ENCODE measurements around the gene AMZ1. TPM values are rescaled to one million over a fixed set of nuclear protein-coding genes. Genes with fewer than 3 reads are reported as not detected.

AMZ1 gene
- total RNA-seq, 1 donor from 2014 or later = not detected

DNA sequence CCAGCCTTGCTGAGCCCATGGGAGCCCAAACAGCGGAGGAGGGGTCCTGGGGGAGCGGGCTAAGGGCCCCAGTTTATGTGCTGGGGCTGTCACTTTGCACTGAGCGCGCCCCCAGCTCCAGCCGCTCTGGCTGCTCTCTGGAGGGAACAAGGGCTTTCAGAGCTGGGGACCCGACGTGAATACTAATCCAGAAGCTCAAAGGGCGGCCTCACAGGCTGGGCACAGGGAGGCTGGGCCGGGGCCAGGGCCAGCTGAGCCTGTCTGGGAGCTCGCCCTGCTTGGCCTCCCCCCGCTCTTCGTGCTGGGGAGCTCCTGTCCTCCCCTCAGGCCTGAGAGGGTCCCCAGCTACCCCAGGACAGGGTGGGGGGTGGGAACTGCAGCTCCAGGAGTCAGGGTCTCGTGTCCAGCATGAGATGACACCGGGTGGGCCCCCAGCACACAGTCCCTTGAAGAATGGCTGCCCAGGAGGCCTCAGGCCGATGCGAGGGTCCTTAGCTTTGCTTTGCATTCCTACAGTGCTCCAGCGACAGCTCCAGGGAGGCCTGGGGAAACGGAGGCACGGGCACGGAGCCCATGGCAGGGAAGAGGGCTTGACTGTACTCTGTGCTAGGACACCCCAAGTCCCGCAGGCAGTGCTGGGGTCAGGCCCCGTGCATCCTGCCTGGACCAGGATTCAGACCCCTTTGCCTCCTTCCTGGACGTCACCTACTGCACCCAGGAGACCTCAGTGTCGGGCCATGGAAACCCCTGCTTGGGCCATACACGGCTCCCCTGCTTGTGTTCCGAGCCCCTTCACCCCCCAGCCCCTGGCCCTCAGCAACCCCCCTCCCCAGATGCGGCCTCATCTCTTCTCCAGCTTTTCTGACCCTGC is 5.8 kb upstream of the AMZ1 start:
- Mint-ChIP-seq H3K4me3 (no peak overlapping the region), H3K27ac (ENCODE audit: unreplicated experiment) (no peak overlapping the region), H3K36me3 (ENCODE audit: low read depth) (no peaks in the 10 kb centered on the region), H3K9me3 (no peaks in the 10 kb centered on the region), H3K4me1 (no peaks in the 10 kb centered on the region), H3K27me3 (ENCODE audit: low read depth) (peaks cover 21% of the 10 kb centered on the region)
- no peak for DNase-seq (ENCODE audit: low read depth, low spot score)
- TF ChIP-seq, protein P1, sequence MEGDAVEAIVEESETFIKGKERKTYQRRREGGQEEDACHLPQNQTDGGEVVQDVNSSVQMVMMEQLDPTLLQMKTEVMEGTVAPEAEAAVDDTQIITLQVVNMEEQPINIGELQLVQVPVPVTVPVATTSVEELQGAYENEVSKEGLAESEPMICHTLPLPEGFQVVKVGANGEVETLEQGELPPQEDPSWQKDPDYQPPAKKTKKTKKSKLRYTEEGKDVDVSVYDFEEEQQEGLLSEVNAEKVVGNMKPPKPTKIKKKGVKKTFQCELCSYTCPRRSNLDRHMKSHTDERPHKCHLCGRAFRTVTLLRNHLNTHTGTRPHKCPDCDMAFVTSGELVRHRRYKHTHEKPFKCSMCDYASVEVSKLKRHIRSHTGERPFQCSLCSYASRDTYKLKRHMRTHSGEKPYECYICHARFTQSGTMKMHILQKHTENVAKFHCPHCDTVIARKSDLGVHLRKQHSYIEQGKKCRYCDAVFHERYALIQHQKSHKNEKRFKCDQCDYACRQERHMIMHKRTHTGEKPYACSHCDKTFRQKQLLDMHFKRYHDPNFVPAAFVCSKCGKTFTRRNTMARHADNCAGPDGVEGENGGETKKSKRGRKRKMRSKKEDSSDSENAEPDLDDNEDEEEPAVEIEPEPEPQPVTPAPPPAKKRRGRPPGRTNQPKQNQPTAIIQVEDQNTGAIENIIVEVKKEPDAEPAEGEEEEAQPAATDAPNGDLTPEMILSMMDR (conservative IDR thresholded peaks at IDR 0.05) = no peak

DNA sequence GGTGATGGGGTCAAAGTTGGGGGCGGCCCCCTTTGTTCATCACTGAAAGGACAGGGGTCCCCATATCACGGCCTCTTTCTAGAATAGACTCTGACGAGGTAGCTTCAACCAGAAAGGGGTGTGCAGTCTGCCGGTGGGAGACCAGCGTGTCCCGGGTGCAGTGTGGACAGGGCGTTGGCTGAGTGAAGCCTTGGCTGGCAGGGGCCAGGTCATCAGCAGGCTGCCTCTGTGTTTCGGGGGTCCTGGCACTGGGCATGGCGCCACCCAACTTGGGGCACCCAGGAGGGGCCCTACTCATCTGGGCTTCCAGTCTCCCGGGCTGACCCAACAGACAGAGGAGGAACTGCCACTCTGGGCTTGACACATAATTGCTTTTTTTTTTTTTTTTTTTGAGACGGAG is 3.5 kb upstream of the AMZ1 start:
- TF ChIP-seq, protein P1 (conservative IDR thresholded peaks at IDR 0.05) = no peak
- Mint-ChIP-seq H3K27me3 (ENCODE audit: low read depth) (peaks cover 39% of the 10 kb centered on the region), H3K4me3 (no peak overlapping the region), H3K9me3 (no peaks in the 10 kb centered on the region), H3K4me1 (peaks cover 7% of the 10 kb centered on the region), H3K27ac (ENCODE audit: unreplicated experiment) (no peak overlapping the region), H3K36me3 (ENCODE audit: low read depth) (no peaks in the 10 kb centered on the region)
- DNase-seq (ENCODE audit: low read depth, low spot score) = no peak

DNA sequence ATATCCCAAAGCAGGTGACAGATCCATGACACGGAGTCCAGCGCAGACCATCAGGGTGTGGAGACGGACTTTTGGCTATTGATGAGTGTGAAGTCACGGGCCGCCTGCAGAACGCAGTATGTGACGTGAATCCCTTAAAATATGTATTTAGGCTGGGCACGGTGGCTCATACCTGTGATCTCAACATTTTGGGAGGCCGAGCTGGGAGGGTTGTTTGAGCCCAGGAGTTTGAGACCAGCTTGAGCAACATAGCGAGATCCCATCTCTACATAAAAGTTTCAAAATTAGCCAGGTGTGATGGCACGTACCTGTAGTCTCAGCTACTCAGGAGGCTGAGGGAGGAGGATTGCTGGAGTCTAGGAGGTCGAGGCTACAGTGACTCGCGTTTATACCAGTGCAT is 1.9 kb upstream of the AMZ1 start:
- Mint-ChIP-seq H3K27ac (ENCODE audit: unreplicated experiment) (no peak overlapping the region), H3K9me3 (no peaks in the 10 kb centered on the region), H3K4me3 (no peak overlapping the region), H3K4me1 (peaks cover 7% of the 10 kb centered on the region), H3K36me3 (ENCODE audit: low read depth) (no peaks in the 10 kb centered on the region), H3K27me3 (ENCODE audit: low read depth) (peaks cover 50% of the 10 kb centered on the region)
- DNase-seq (ENCODE audit: low read depth, low spot score) = no peak
- TF ChIP-seq, protein P1 (conservative IDR thresholded peaks at IDR 0.05) = no peak

DNA sequence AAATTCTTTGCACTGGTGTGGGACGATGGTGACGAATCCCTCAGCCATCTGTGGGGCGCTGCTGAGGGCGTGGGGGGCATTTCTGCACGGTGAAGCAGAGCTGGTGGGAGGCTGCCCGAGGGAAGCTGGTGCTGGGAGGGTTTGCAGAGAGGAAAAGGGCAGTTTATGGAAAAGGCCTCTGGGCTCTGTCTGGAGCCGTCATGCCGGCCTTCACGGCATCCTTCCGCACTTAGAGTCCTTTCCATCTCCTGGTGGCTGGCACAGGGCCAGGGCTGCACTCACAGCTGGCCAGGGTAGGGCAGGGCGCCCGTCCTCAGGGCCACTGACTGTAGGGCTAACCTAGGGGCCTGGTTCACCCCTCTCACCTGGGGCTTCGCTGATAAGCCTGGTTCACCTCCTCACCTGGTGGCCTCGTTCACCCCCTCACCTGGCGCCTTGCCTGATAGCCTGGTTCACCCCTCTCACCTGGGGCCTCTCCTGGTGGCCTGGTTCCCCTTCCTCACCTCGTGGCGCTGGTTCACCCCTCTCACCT is 598 bp upstream of the AMZ1 start:
- Mint-ChIP-seq H3K9me3 (no peaks in the 10 kb centered on the region), H3K4me3 (no peak overlapping the region), H3K36me3 (ENCODE audit: low read depth) (no peaks in the 10 kb centered on the region), H3K27me3 (ENCODE audit: low read depth) (peaks cover 57% of the 10 kb centered on the region), H3K4me1 (peaks cover 7% of the 10 kb centered on the region), H3K27ac (ENCODE audit: unreplicated experiment) (no peak overlapping the region)
- TF ChIP-seq, protein P1 (conservative IDR thresholded peaks at IDR 0.05) = no peak
- no peak for DNase-seq (ENCODE audit: low read depth, low spot score)

DNA sequence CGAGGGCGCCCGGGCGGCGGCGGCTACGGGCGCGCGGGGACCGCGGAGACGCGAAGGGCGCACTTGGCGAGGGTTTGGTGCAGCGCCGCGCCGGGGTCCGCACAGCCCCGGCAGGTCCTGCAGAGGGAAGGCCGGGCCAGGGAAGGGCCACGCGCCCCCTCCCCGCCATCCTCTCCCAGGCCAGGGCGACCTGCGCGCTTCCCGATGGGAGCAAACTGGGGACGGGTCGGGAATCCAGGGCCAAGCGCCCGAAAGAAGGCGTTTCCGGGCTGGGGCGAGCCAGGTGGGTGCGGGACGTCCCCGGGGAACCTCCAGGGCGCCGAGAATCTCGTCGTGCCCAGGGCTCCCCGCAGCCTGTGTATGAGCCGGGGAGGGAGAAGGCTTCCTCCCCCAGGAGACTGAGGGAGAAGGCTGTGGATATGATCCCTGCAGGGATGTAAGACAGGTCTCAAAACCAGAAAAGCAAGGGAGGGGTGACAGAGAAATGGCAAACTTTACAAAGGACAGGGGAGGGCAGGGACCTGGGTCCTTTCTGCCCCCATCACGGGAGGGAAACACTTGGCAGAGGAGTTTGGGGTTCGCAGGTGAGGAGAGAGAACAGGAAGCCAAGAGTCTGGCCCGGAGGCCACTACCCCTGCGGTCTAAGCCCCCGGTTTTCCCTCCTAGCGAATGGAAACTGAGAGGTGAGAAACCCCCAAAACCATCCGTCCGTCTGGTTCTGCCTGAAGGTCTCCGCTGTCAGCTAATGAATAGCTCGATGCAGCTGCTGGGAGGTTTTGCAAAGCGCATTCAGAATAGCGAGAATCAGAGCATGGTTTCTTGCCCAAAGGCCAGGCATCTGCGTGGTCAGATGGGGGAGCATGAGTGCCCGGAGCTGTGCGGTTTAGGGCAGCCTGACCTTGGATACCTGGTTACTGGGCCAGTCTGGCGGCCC is 674 bp downstream of the AMZ1 start:
- H3K27me3 Mint-ChIP-seq (ENCODE audit: low read depth) = peaks cover 57% of the 10 kb centered on the region
- no peak for DNase-seq (ENCODE audit: low read depth, low spot score)
- no peak overlapping the region for H3K27ac Mint-ChIP-seq (ENCODE audit: unreplicated experiment)

More for the DNA sequence above, 674 bp downstream of the AMZ1 start:
- no peaks in the 10 kb centered on the region for H3K36me3 Mint-ChIP-seq (ENCODE audit: low read depth)
- H3K9me3 Mint-ChIP-seq = no peaks in the 10 kb centered on the region
- peaks cover 7% of the 10 kb centered on the region for H3K4me1 Mint-ChIP-seq
- TF ChIP-seq, protein P1 (conservative IDR thresholded peaks at IDR 0.05) = no peak
- no peak overlapping the region for H3K4me3 Mint-ChIP-seq

All from neural crest cell (in vitro differentiated cells).